ENCODE results near the gene SYCP2L. TPM values are rescaled to one million over a fixed set of nuclear protein-coding genes. Genes with fewer than 3 reads are reported as not detected.

The SYCP2L gene
- total RNA-seq, 1 experiment from 2014 or later, result 4.9 TPM

- ChIA-PET POLR2A (no interaction called here), CTCF (interaction anchor here (1.6 kb wide), 1 partner anchor 8 kb away, joined by 11 read pairs; no protein-coding TSS in a partner anchor), RAD21 (ENCODE audit: low non-redundant PET in 1 of 2, low total read pairs in 2 of 2, uncharacterized antibody in 2 of 2, unreplicated experiment in 2 of 2) (no interaction called here)
- Histone ChIP-seq H3K79me2 (ENCODE audit: insufficient read depth, low read length) (no peaks in the 10 kb centered on the region), H3K9ac (ENCODE audit: low read length) (no peak overlapping the region), H3K9me2 (ENCODE audit: insufficient read depth) (no peaks in the 10 kb centered on the region), H3K4me3 (replicated peaks in 1 of 2; ENCODE audit: low read depth in 1 of 2, low read length in 2 of 2) (no peak overlapping the region), H3K27ac (ENCODE audit: low read depth, low read length) (no peak overlapping the region), H3K4me2 (ENCODE audit: low read length) (no peak overlapping the region), H3K9me3 (ENCODE audit: control insufficient read depth in 1 of 2, insufficient read depth in 1 of 2, low read depth in 1 of 2, low read length in 2 of 2) (0 out of 4 replicates have a peak, but pooled peaks cover 0 to 3% of the 10 kb centered on the region in 2 experiments), H3K27me3 (ENCODE audit: insufficient read depth, low read length) (no peaks in the 10 kb centered on the region), H3K4me1 (ENCODE audit: control insufficient read depth in 1 of 2, insufficient read depth in 2 of 2, low read length in 2 of 2) (no peaks in the 10 kb centered on the region), H4K20me1 (ENCODE audit: insufficient read depth) (no peaks in the 10 kb centered on the region), H2AFZ (ENCODE audit: low read depth, low read length, poor library complexity, severe bottlenecking) (no peak overlapping the region), H3K36me3 (ENCODE audit: control insufficient read depth in 1 of 2, insufficient read depth in 2 of 2, low read length in 2 of 2) (no peaks in the 10 kb centered on the region)
- no peak for ATAC-seq
- no peak for DNase-seq (ENCODE audit: low read depth, low spot score)
- TF ChIP-seq FOSL1 (IDR thresholded peaks at IDR 0.05; ENCODE audit: low read depth), result no peak
- no peak for TF ChIP-seq CEBPB (IDR thresholded peaks at IDR 0.05; ENCODE audit: low read depth)
- no peak for TF ChIP-seq POLR2AphosphoS5 (IDR thresholded peaks at IDR 0.05; ENCODE audit: low read depth, low read length)
- TF ChIP-seq SP1 (IDR thresholded peaks at IDR 0.05; ENCODE audit: low read depth), result no peak
- no peak for TF ChIP-seq SRF (IDR thresholded peaks at IDR 0.05; ENCODE audit: low read depth)
- TF ChIP-seq JUND (IDR thresholded peaks at IDR 0.05), result no peak
- no peak for TF ChIP-seq YY1 (IDR thresholded peaks at IDR 0.05; ENCODE audit: extremely low read depth, insufficient replicate concordance, low read depth, low read length)
- no peak for TF ChIP-seq ZFX (IDR thresholded peaks at IDR 0.05)
- no peak for TF ChIP-seq ATF3 (IDR thresholded peaks at IDR 0.05)
- TF ChIP-seq EZH2phosphoT487 (IDR thresholded peaks at IDR 0.05; ENCODE audit: borderline replicate concordance), result no peak
- TF ChIP-seq EGR1 (IDR thresholded peaks at IDR 0.05; ENCODE audit: low read depth), result no peak
- no peak for TF ChIP-seq RAD21 (IDR thresholded peaks at IDR 0.05; ENCODE audit: low read depth)
- no peak for TF ChIP-seq ZBTB33 (IDR thresholded peaks at IDR 0.05; ENCODE audit: extremely low read depth, insufficient replicate concordance, low read length)
- TF ChIP-seq TCF7L2 (IDR thresholded peaks at IDR 0.05; ENCODE audit: borderline replicate concordance, extremely low read depth, insufficient read depth, insufficient read length), result no peak
- TF ChIP-seq, protein P1, sequence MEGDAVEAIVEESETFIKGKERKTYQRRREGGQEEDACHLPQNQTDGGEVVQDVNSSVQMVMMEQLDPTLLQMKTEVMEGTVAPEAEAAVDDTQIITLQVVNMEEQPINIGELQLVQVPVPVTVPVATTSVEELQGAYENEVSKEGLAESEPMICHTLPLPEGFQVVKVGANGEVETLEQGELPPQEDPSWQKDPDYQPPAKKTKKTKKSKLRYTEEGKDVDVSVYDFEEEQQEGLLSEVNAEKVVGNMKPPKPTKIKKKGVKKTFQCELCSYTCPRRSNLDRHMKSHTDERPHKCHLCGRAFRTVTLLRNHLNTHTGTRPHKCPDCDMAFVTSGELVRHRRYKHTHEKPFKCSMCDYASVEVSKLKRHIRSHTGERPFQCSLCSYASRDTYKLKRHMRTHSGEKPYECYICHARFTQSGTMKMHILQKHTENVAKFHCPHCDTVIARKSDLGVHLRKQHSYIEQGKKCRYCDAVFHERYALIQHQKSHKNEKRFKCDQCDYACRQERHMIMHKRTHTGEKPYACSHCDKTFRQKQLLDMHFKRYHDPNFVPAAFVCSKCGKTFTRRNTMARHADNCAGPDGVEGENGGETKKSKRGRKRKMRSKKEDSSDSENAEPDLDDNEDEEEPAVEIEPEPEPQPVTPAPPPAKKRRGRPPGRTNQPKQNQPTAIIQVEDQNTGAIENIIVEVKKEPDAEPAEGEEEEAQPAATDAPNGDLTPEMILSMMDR (IDR thresholded peaks at IDR 0.05 in 2 of 3, conservative IDR thresholded peaks at IDR 0.05 in 1 of 3; ENCODE audit: borderline replicate concordance in 1 of 3, insufficient read depth in 1 of 3, low read depth in 2 of 3, low read length in 2 of 3), result no peak
- TF ChIP-seq CBX3 (IDR thresholded peaks at IDR 0.05; ENCODE audit: low read depth), result no peak
- no peak for TF ChIP-seq POLR2A (IDR thresholded peaks at IDR 0.05; ENCODE audit: borderline replicate concordance, extremely low read depth, insufficient read depth, insufficient read length)
- TF ChIP-seq EZH2 (IDR thresholded peaks at IDR 0.05), result no peak
- TF ChIP-seq, protein P2, sequence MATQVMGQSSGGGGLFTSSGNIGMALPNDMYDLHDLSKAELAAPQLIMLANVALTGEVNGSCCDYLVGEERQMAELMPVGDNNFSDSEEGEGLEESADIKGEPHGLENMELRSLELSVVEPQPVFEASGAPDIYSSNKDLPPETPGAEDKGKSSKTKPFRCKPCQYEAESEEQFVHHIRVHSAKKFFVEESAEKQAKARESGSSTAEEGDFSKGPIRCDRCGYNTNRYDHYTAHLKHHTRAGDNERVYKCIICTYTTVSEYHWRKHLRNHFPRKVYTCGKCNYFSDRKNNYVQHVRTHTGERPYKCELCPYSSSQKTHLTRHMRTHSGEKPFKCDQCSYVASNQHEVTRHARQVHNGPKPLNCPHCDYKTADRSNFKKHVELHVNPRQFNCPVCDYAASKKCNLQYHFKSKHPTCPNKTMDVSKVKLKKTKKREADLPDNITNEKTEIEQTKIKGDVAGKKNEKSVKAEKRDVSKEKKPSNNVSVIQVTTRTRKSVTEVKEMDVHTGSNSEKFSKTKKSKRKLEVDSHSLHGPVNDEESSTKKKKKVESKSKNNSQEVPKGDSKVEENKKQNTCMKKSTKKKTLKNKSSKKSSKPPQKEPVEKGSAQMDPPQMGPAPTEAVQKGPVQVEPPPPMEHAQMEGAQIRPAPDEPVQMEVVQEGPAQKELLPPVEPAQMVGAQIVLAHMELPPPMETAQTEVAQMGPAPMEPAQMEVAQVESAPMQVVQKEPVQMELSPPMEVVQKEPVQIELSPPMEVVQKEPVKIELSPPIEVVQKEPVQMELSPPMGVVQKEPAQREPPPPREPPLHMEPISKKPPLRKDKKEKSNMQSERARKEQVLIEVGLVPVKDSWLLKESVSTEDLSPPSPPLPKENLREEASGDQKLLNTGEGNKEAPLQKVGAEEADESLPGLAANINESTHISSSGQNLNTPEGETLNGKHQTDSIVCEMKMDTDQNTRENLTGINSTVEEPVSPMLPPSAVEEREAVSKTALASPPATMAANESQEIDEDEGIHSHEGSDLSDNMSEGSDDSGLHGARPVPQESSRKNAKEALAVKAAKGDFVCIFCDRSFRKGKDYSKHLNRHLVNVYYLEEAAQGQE (IDR thresholded peaks at IDR 0.05; ENCODE audit: low read depth), result no peak
- TF ChIP-seq SIN3A (IDR thresholded peaks at IDR 0.05; ENCODE audit: low read depth), result no peak
- intact Hi-C loops (cut with micrococcal nuclease), result no loop called here
- no TSS peak for BruUV-seq (replicated peaks)
Observed at GRCh38 chr6:10962673-10963072, 75.8 kb downstream of the SYCP2L start.
